ENCODE measurements around the gene PCDH1.
"Not testable (repeated sequence)": the region's sequence is repeated elsewhere in the genome, so short reads cannot be mapped to it uniquely, and the experiment has no call there.

Gene PCDH1

DNA sequence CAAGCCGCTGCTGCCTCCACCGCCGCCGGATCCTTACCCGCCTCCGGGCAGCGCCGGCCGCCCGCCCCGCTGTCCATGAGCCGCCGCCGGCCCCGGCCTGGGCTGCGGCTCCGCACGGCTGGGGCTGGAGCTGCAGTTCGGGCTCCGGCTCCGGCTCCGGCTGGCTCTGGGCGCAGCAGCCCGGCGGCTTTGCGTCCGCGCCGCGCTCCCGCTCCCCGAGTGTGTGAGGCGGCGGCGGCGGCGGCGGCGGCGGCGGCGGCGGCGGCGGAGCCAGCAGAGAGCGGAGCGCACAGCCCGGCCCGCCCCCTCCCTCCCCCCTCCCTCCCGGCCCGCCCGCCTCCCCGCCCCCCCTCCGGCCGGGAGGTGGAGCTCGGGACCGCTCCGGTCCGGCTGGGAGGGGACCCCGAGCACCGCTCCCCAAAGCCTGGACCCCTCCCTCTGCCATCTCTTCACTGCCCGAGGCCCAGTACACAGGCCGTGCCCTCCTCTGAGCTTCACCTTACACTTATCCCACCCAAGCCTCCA is at the start of gene PCDH1:
Gene PCDH1 (minus strand): TSS at position 225 of the 525 bp plus-strand sequence. CDS start 148 bp downstream, at position 77.
- peak; percentile 6 for DNase-seq (ENCODE audit: low read depth)

DNA sequence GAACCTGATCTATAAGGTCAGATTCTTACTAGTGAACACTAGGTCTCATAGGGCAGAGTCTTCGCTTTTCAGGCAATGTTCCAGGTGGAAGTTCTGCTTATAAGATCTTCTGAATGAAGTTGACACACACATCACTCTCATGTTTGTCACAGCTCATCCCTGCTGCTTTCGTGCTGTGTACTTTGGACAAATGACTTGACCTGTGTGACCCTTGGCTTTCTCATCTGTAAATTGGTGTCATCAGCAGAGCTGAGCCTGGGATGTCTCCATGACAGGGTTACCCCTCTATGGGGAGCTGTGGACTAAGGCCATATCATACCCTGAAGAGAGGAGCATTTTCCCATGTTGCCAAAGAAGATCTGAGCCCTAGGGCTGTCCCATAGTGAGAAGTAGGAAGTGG is 48.2 kb upstream of the PCDH1 start:
- no peak for DNase-seq (ENCODE audit: low read depth)

DNA sequence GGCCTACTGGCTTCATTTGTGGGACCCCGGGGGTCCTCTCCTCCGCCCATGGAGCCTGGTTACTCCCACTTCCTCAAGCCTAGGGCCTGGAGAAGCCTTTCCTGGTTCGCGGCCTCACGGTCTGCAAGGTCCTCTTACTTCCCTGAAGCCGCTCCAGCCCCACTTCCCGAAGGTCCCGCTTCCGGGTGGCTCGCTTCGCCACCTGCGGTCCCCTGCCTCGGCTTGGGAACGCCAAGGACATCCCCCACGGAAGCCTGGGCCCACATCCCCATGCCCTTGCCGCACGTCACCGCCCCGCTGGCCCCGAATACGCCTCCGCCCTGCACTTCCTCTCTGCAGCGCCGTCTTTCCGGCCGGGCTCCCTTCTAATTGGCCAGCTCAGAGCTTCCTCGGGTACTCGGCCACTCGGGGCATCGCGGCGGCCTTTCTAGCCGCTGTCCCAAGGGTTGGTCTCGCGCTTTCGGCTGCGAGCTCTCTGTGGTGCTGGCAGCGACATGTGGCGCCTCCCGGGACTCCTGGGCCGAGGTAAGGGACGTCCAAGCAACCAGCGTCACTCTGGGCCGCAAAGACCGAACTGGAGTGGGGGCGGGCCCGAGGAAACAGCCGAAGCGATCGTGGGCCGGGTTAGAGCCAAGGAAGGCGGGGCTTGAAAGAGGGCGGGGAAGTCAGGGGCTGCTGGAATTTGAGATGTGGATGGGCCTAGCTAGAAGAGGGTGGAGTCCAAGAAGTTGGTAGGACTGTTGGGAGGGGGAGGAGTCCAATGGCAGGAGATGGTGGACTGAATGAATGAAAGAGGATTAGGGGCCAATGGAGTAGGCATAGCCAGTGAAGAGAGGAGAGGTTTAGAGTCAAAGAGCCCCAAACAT is 45.5 kb upstream of the PCDH1 start, which contains the start of gene DELE1:
Gene DELE1 (plus strand): TSS at position 424 of the 866 bp plus-strand sequence. CDS start 71 bp downstream, at position 495.
- peak; percentile 93 for DNase-seq (ENCODE audit: low read depth)

GRCh38 chr5:141922827-141923447 is 44.7 kb upstream of the PCDH1 start:
- DNase-seq (ENCODE audit: low read depth) = not testable (repeated sequence)

GRCh38 chr5:141920771-141921170 is 42.6 kb upstream of the PCDH1 start:
- DNase-seq (ENCODE audit: low read depth) = no peak

DNA sequence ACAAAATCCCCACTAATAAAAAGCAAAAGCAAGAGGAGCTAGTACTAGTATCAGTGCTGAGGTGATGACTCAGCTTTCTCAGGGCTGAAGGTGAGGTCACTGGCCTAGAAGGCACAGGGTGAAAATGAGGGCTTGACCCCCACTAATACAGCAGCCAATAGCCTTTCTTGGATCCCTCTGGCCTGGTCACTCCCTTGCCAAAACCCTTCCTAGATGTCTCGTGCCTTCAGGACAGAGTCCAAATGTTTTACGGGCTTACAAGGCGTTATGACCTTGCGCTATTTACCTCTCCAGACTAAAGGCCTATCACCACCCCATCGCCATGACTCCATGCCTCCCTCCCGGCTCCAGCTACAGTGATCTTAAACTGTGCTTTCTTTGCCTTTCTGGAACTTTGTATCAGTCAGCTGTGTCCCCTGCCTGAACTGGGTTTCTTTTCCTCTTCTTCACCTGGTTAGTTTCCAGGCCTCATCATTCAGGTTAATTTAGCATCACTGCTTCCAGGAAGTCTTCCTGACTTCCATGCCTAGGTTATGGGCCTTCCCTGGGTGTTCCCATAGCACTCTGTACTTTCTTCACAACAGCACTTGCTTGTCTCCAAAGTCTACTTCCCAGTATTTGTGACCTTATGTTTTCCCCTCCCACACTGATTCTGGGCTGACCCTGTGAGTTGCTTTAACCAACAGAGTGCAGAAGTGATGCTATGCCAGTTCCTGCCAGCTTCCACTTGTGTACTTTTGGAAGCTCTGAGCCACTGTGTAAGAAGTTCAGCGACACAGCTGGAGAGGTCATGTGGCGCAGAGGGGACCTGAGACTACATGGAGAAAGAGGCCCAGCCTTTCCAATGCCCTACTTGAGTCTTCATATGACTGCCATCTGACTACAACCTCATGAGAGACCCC is 41.3 kb upstream of the PCDH1 start:
- no peak for DNase-seq (ENCODE audit: low read depth)

DNA sequence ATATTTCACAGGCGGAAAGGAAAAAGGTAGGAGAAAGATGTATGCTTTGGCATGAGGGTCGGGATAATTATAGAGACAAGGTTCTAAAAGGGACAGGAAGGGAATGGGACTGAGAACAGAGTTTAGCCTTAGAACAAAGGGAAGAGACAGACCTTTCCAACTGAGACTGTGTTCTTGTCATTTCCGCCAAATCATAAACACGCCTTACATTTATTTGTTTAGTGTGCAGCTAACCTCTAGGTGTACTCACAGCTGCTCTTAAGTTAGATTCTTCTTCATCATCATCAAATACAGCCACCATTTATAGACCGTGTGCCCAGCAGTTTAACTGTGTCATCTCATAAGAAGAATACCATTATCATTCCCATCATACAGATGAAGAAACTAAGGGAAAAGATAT is 39.5 kb upstream of the PCDH1 start:
- no peak for DNase-seq (ENCODE audit: low read depth)

DNA sequence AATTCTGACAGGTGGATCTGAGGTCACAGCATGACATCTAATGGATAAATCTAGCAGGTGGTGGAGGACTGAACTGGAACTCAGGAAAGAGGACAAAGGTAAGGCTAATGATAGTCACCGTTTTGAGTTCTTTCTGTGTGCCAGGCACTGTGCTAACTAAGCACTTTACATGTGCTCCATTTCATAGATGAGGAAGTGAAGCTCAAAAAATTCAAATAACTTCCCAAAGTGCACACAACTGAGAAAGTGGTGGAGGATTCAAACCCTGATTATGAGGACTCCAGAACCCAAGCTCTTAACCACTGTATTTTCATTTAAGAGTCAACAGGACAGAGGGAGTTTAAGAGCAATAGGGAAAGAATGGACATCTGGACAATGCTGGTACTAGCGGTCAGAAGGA is 38.3 kb upstream of the PCDH1 start:
- no peak for DNase-seq (ENCODE audit: low read depth)

GRCh38 chr5:141915881-141916336 is 37.7 kb upstream of the PCDH1 start:
- DNase-seq (ENCODE audit: low read depth) = no peak

- DNase-seq (ENCODE audit: low read depth) = no peak
Observed at GRCh38 chr5:141914797-141915196, 36.6 kb upstream of the PCDH1 start.

- no peak for DNase-seq (ENCODE audit: low read depth)
Observed at GRCh38 chr5:141914199-141914743, 36.1 kb upstream of the PCDH1 start.

DNA sequence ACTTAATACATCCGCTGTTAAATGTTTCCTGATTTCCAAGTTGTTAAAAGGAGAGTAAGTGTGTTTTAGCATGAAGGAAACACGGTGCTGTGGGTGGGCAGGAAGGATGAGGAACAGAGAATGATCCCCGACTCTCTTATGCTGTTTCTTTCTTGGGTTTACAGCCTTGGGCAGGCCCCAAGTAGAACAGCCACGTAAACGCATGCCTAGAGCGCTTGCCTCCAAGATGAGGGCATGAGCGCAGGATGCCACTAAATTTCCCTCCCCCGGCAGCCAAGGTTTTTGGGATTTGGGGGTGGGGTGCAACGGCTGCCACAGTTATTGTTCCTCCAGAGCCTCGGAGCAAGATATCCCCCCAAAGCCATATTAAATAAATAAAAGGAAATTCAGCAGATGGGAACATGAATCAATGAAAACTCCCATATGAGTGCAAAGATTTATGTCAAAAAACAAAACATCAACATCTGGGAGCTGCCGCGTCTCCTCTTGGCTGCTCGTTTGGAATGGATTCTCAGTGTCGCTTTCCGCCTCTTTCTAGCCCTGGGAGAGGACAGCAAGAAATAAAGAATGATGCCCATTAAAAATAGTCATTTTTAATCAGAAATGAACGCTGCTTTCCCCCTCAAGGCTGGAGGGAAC is 35.5 kb upstream of the PCDH1 start:
- no peak for DNase-seq (ENCODE audit: low read depth)

GRCh38 chr5:141910271-141910673 is 32.1 kb upstream of the PCDH1 start:
- no peak for DNase-seq (ENCODE audit: low read depth)

- DNase-seq (ENCODE audit: low read depth) = no peak
Observed at GRCh38 chr5:141909212-141909611, 31.0 kb upstream of the PCDH1 start.

GRCh38 chr5:141908796-141909195 is 30.6 kb upstream of the PCDH1 start:
- DNase-seq (ENCODE audit: low read depth) = no peak

DNA sequence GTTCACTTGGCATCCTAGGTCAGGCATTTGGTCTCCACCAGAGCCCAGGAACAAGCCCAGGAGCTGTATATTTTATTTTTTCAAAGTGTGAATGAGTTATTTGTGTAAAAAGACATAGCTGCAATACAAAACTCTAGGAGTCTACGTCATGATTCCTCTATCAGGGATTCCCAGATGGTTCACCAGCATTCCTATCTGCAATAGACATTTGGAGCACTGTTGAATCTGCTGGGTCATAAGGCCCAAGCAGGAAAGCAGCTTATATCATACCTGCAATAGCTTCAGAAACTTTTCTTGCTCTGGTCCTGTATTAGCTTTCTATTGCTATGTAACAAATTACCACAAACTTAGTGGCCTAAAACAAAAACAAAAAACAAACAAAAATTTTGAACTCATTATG is 28.8 kb upstream of the PCDH1 start:
- DNase-seq (ENCODE audit: low read depth) = no peak

GRCh38 chr5:141906517-141906916 is 28.3 kb upstream of the PCDH1 start:
- DNase-seq (ENCODE audit: low read depth) = no peak

GRCh38 chr5:141904551-141904950 is 26.3 kb upstream of the PCDH1 start:
- no peak for DNase-seq (ENCODE audit: low read depth)

- DNase-seq (ENCODE audit: low read depth) = no peak
Observed at GRCh38 chr5:141903261-141903660, 25.1 kb upstream of the PCDH1 start.

GRCh38 chr5:141902015-141902814 is 24.0 kb upstream of the PCDH1 start:
- no peak for DNase-seq (ENCODE audit: low read depth)
